ENCODE results near the gene TTLL8.

The TTLL8 gene

GRCh38 chr22:49970528-49971231 lies 87.4 kb downstream of the TTLL8 start (continued):
- TF ChIP-seq RBAK (tag by site-specific recombination; IDR thresholded peaks at IDR 0.05) (no peak), BCL11B (tag by site-specific recombination; IDR thresholded peaks at IDR 0.05; ENCODE audit: low read depth) (peak; percentile 86), ZNF404 (tag by site-specific recombination; IDR thresholded peaks at IDR 0.05) (no peak), ZSCAN23 (tag by site-specific recombination; IDR thresholded peaks at IDR 0.05) (peak; percentile 77), MYNN (tag by site-specific recombination; IDR thresholded peaks at IDR 0.05; ENCODE audit: borderline replicate concordance) (no peak), ZNF692 (tag by site-specific recombination; IDR thresholded peaks at IDR 0.05) (peak; percentile 82), BCL6B (tag by site-specific recombination; IDR thresholded peaks at IDR 0.05) (no peak), ZNF549 (tag by site-specific recombination; IDR thresholded peaks at IDR 0.05) (no peak), ZNF2 (tag by site-specific recombination; IDR thresholded peaks at IDR 0.05) (peak; percentile 67), ZNF660 (tag by site-specific recombination; IDR thresholded peaks at IDR 0.05) (no peak), ZNF707 (tag by site-specific recombination; IDR thresholded peaks at IDR 0.05) (no peak), KLF17 (tag by site-specific recombination; IDR thresholded peaks at IDR 0.05) (peak; percentile 100), PRDM1 (tag by site-specific recombination; IDR thresholded peaks at IDR 0.05) (no peak), ZNF76 (tag by site-specific recombination; IDR thresholded peaks at IDR 0.05; ENCODE audit: borderline replicate concordance, low read depth) (peak; percentile 63; the same call in 1 of the 2 replicates), ZBTB21 (tag by site-specific recombination; IDR thresholded peaks at IDR 0.05) (peak; percentile 90), ZNF600 (tag by site-specific recombination; IDR thresholded peaks at IDR 0.05) (peak; percentile 44; the same call in 1 of the 2 replicates), GLIS2 (tag by site-specific recombination; IDR thresholded peaks at IDR 0.05) (peak; percentile 100), PRDM4 (tag by site-specific recombination; IDR thresholded peaks at IDR 0.05) (peak; percentile 79), ELK4 (IDR thresholded peaks at IDR 0.05; ENCODE audit: borderline replicate concordance, low read depth, low read length) (no peak), ZNF155 (tag by site-specific recombination; IDR thresholded peaks at IDR 0.05) (no peak), ZBTB10 (tag by site-specific recombination; IDR thresholded peaks at IDR 0.05) (peak; percentile 99), TCF7L2 (IDR thresholded peaks at IDR 0.05; ENCODE audit: borderline replicate concordance, low read depth, low read length) (no peak), ZBTB44 (tag by site-specific recombination; IDR thresholded peaks at IDR 0.05) (no peak), SETDB1 (IDR thresholded peaks at IDR 0.05; ENCODE audit: insufficient read length, low read length) (no peak), ZNF768 (tag by site-specific recombination; IDR thresholded peaks at IDR 0.05) (no peak), KLF7 (tag by site-specific recombination; IDR thresholded peaks at IDR 0.05; ENCODE audit: borderline replicate concordance) (peak; percentile 71; the same call in 1 of the 2 replicates), ZNF239 (tag by site-specific recombination; IDR thresholded peaks at IDR 0.05) (no peak), ZFHX2 (tag by site-specific recombination; conservative IDR thresholded peaks at IDR 0.05) (peak; percentile 91), GFI1B (tag by site-specific recombination; IDR thresholded peaks at IDR 0.05) (no peak)

Measured in HEK293 (cell line).